Measurements from ENCODE around the gene RBM39. TPM values are rescaled to one million over a fixed set of nuclear protein-coding genes. Genes with fewer than 3 reads are reported as not detected.
A peak's percentile ranks its signal among the peaks of the same experiment; 100 is the strongest.

RBM39 gene
- total and polyA plus RNA-seq, 2 of the 13 experiments (the other 11 are each of a cell fraction or from before 2014, with no cell fraction given) = 788 to 920 TPM

GRCh38 chr20:35695245-35695749 is 46.8 kb downstream of the RBM39 start (continued):
- peak; percentile 37; the same call in 1 of the 2 replicates for TF ChIP-seq HOMEZ (CRISPR knock-in tag; IDR thresholded peaks at IDR 0.05; ENCODE audit: low read depth)
- TF ChIP-seq TBX2 (CRISPR knock-in tag; IDR thresholded peaks at IDR 0.05; ENCODE audit: borderline replicate concordance) = no peak
- TF ChIP-seq SKI (IDR thresholded peaks at IDR 0.05; ENCODE audit: partially characterized antibody) = peak; percentile 44
- peak; percentile 84; the same call in 1 of the 2 replicates for TF ChIP-seq ZNF414 (CRISPR knock-in tag; IDR thresholded peaks at IDR 0.05)
- TF ChIP-seq BHLHE40 (IDR thresholded peaks at IDR 0.05; ENCODE audit: low read length) = no peak
- no peak for TF ChIP-seq SOX13 (IDR thresholded peaks at IDR 0.05)
- TF ChIP-seq SOX13 (CRISPR knock-in tag; conservative IDR thresholded peaks at IDR 0.05 in 1 of 2, IDR thresholded peaks at IDR 0.05 in 1 of 2) = peak in 1 of 2 experiments; percentile 56; a peak in 1 of 4 replicates
- TF ChIP-seq ZNF124 (CRISPR knock-in tag; IDR thresholded peaks at IDR 0.05) = peak; percentile 33; the same call in 1 of the 2 replicates
- TF ChIP-seq HNF1A (IDR thresholded peaks at IDR 0.05; ENCODE audit: low read depth) = no peak
- peak; percentile 56; the same call in 1 of the 2 replicates for TF ChIP-seq HNF1A (CRISPR knock-in tag; IDR thresholded peaks at IDR 0.05; ENCODE audit: borderline replicate concordance)
- 0 out of 2 replicates have a peak, but pooled peaks have one; percentile 54 for TF ChIP-seq REPIN1 (CRISPR knock-in tag; IDR thresholded peaks at IDR 0.05; ENCODE audit: borderline replicate concordance, low read depth)
- 0 out of 2 replicates have a peak, but pooled peaks have one; percentile 38 for TF ChIP-seq ZNF335 (CRISPR knock-in tag; IDR thresholded peaks at IDR 0.05)
- TF ChIP-seq ZBTB40 (IDR thresholded peaks at IDR 0.05) = no peak
- TF ChIP-seq ZBTB40 (CRISPR knock-in tag; IDR thresholded peaks at IDR 0.05) = no peak
